ENCODE results near the gene UGT1A6.

UGT1A6 gene

GRCh38 chr2:233766416-233766815 is 73.7 kb downstream of the UGT1A6 start:
- H3K27me3 ChIP-seq (ENCODE audit: insufficient read depth, low read length, poor library complexity) = no peaks in the 10 kb centered on the region
- H3K36me3 ChIP-seq (ENCODE audit: control insufficient read depth, insufficient read depth, low read length) = no peaks in the 10 kb centered on the region
- no peak overlapping the region for H2AK5ac ChIP-seq (ENCODE audit: low read length)
- H2BK120ac ChIP-seq (ENCODE audit: low read depth, low read length) = no peak overlapping the region
- H3K4ac ChIP-seq (ENCODE audit: low read depth, low read length) = no peak overlapping the region
- H3K18ac ChIP-seq (ENCODE audit: low read length) = no peak overlapping the region
- H3K9ac ChIP-seq (ENCODE audit: low read length) = no peak overlapping the region
- no peak overlapping the region for H2BK5ac ChIP-seq (ENCODE audit: low read length)
- H3K27ac ChIP-seq (ENCODE audit: low read depth, low read length) = no peak overlapping the region
- no peak for DNase-seq
- no peak overlapping the region for H2BK15ac ChIP-seq (replicated peaks; ENCODE audit: low read depth)
- H3K4me3 ChIP-seq (ENCODE audit: low read length) = no peak overlapping the region
- H4K5ac ChIP-seq (ENCODE audit: low read length) = no peak overlapping the region
- H3K79me2 ChIP-seq (ENCODE audit: control insufficient read depth, insufficient read depth, low read length) = no peaks in the 10 kb centered on the region
- H3K4me2 ChIP-seq (ENCODE audit: low read length) = no peak overlapping the region
- H3K23ac ChIP-seq (ENCODE audit: low read length) = no peak overlapping the region
- WGBS (ENCODE audit: extremely low coverage, insufficient coverage, low lambda C conversion rate) = no CpG with 5 or more reads among the region's 4 CpGs
- no peaks in the 10 kb centered on the region for H3K4me1 ChIP-seq (ENCODE audit: control insufficient read depth, low read depth, low read length)
- no peaks in the 10 kb centered on the region for H3K79me1 ChIP-seq (ENCODE audit: low read length)
- no peak overlapping the region for H3K56ac ChIP-seq (ENCODE audit: low read length)
- H4K8ac ChIP-seq (ENCODE audit: low read depth, low read length) = no peak overlapping the region

GRCh38 chr2:233768076-233768475 is 75.4 kb downstream of the UGT1A6 start:
- no peak overlapping the region for H2BK5ac ChIP-seq (ENCODE audit: low read length)
- H4K5ac ChIP-seq (ENCODE audit: low read length) = no peak overlapping the region
- H3K4me1 ChIP-seq (ENCODE audit: control insufficient read depth, low read depth, low read length) = no peaks in the 10 kb centered on the region
- no peaks in the 10 kb centered on the region for H3K36me3 ChIP-seq (ENCODE audit: control insufficient read depth, insufficient read depth, low read length)
- peak; percentile 2 for DNase-seq
- no peak overlapping the region for H3K4ac ChIP-seq (ENCODE audit: low read depth, low read length)
- no peaks in the 10 kb centered on the region for H3K79me2 ChIP-seq (ENCODE audit: control insufficient read depth, insufficient read depth, low read length)
- no peak overlapping the region for H3K4me3 ChIP-seq (ENCODE audit: low read length)
- no peak overlapping the region for H2BK15ac ChIP-seq (replicated peaks; ENCODE audit: low read depth)
- no peak overlapping the region for H3K4me2 ChIP-seq (ENCODE audit: low read length)
- no peaks in the 10 kb centered on the region for H3K79me1 ChIP-seq (ENCODE audit: low read length)
- no peak overlapping the region for H2AK5ac ChIP-seq (ENCODE audit: low read length)
- H3K56ac ChIP-seq (ENCODE audit: low read length) = no peak overlapping the region
- H3K27me3 ChIP-seq (ENCODE audit: insufficient read depth, low read length, poor library complexity) = no peaks in the 10 kb centered on the region
- no peak overlapping the region for H3K23ac ChIP-seq (ENCODE audit: low read length)
- no peak overlapping the region for H3K27ac ChIP-seq (ENCODE audit: low read depth, low read length)
- no peak overlapping the region for H3K9ac ChIP-seq (ENCODE audit: low read length)
- H4K8ac ChIP-seq (ENCODE audit: low read depth, low read length) = no peak overlapping the region
- H3K18ac ChIP-seq (ENCODE audit: low read length) = no peak overlapping the region
- no peak overlapping the region for H2BK120ac ChIP-seq (ENCODE audit: low read depth, low read length)
- WGBS (ENCODE audit: extremely low coverage, insufficient coverage, low lambda C conversion rate) = no CpG with 5 or more reads among the region's 4 CpGs

- no peak overlapping the region for H3K9ac ChIP-seq (ENCODE audit: low read length)
- whole genome bisulfite sequencing (ENCODE audit: extremely low coverage, insufficient coverage, low lambda C conversion rate) = no CpG with 5 or more reads among the region's 9 CpGs
- H3K27ac ChIP-seq (ENCODE audit: low read depth, low read length) = no peak overlapping the region
- no peak overlapping the region for H2AK5ac ChIP-seq (ENCODE audit: low read length)
- H3K4me2 ChIP-seq (ENCODE audit: low read length) = no peak overlapping the region
- no peak overlapping the region for H3K4me3 ChIP-seq (ENCODE audit: low read length)
- no peak overlapping the region for H3K18ac ChIP-seq (ENCODE audit: low read length)
- no peak overlapping the region for H3K4ac ChIP-seq (ENCODE audit: low read depth, low read length)
- no peak overlapping the region for H2BK120ac ChIP-seq (ENCODE audit: low read depth, low read length)
- no peak overlapping the region for H4K5ac ChIP-seq (ENCODE audit: low read length)
- no peak overlapping the region for H2BK5ac ChIP-seq (ENCODE audit: low read length)
- no peak overlapping the region for H2BK15ac ChIP-seq (replicated peaks; ENCODE audit: low read depth)
- no peaks in the 10 kb centered on the region for H3K79me1 ChIP-seq (ENCODE audit: low read length)
- H3K79me2 ChIP-seq (ENCODE audit: control insufficient read depth, insufficient read depth, low read length) = no peaks in the 10 kb centered on the region
- H3K36me3 ChIP-seq (ENCODE audit: control insufficient read depth, insufficient read depth, low read length) = no peaks in the 10 kb centered on the region
- H4K8ac ChIP-seq (ENCODE audit: low read depth, low read length) = no peak overlapping the region
- no peaks in the 10 kb centered on the region for H3K4me1 ChIP-seq (ENCODE audit: control insufficient read depth, low read depth, low read length)
- no peaks in the 10 kb centered on the region for H3K27me3 ChIP-seq (ENCODE audit: insufficient read depth, low read length, poor library complexity)
- no peak for DNase-seq
- no peak overlapping the region for H3K56ac ChIP-seq (ENCODE audit: low read length)
- H3K23ac ChIP-seq (ENCODE audit: low read length) = no peak overlapping the region
Measured at GRCh38 chr2:233769260-233769659, 76.6 kb downstream of the UGT1A6 start.

- WGBS (ENCODE audit: extremely low coverage, insufficient coverage, low lambda C conversion rate) = no CpG with 5 or more reads among the region's 16 CpGs
- H2BK15ac ChIP-seq (replicated peaks; ENCODE audit: low read depth) = no peak overlapping the region
- H3K27ac ChIP-seq (ENCODE audit: low read depth, low read length) = no peak overlapping the region
- H2AK5ac ChIP-seq (ENCODE audit: low read length) = no peak overlapping the region
- H3K4me2 ChIP-seq (ENCODE audit: low read length) = no peak overlapping the region
- no peak overlapping the region for H2BK120ac ChIP-seq (ENCODE audit: low read depth, low read length)
- no peaks in the 10 kb centered on the region for H3K79me1 ChIP-seq (ENCODE audit: low read length)
- DNase-seq = no peak
- no peaks in the 10 kb centered on the region for H3K4me1 ChIP-seq (ENCODE audit: control insufficient read depth, low read depth, low read length)
- H3K4me3 ChIP-seq (ENCODE audit: low read length) = no peak overlapping the region
- no peak overlapping the region for H3K9ac ChIP-seq (ENCODE audit: low read length)
- H3K56ac ChIP-seq (ENCODE audit: low read length) = no peak overlapping the region
- H3K27me3 ChIP-seq (ENCODE audit: insufficient read depth, low read length, poor library complexity) = no peaks in the 10 kb centered on the region
- H2BK5ac ChIP-seq (ENCODE audit: low read length) = no peak overlapping the region
- no peaks in the 10 kb centered on the region for H3K79me2 ChIP-seq (ENCODE audit: control insufficient read depth, insufficient read depth, low read length)
- H3K23ac ChIP-seq (ENCODE audit: low read length) = no peak overlapping the region
- no peak overlapping the region for H3K4ac ChIP-seq (ENCODE audit: low read depth, low read length)
- H3K36me3 ChIP-seq (ENCODE audit: control insufficient read depth, insufficient read depth, low read length) = no peaks in the 10 kb centered on the region
- no peak overlapping the region for H4K5ac ChIP-seq (ENCODE audit: low read length)
- no peak overlapping the region for H4K8ac ChIP-seq (ENCODE audit: low read depth, low read length)
- H3K18ac ChIP-seq (ENCODE audit: low read length) = no peak overlapping the region
Measured at GRCh38 chr2:233772153-233772552, 79.5 kb downstream of the UGT1A6 start.

GRCh38 chr2:233772583-233772982 is 79.9 kb downstream of the UGT1A6 start:
- Histone ChIP-seq H3K4ac (ENCODE audit: low read depth, low read length) (no peak overlapping the region), H3K79me2 (ENCODE audit: control insufficient read depth, insufficient read depth, low read length) (no peaks in the 10 kb centered on the region), H3K9ac (ENCODE audit: low read length) (no peak overlapping the region), H3K4me2 (ENCODE audit: low read length) (no peak overlapping the region), H3K36me3 (ENCODE audit: control insufficient read depth, insufficient read depth, low read length) (no peaks in the 10 kb centered on the region), H3K79me1 (ENCODE audit: low read length) (no peaks in the 10 kb centered on the region), H2AK5ac (ENCODE audit: low read length) (no peak overlapping the region), H3K27me3 (ENCODE audit: insufficient read depth, low read length, poor library complexity) (no peaks in the 10 kb centered on the region), H3K4me3 (ENCODE audit: low read length) (no peak overlapping the region), H4K8ac (ENCODE audit: low read depth, low read length) (no peak overlapping the region), H2BK120ac (ENCODE audit: low read depth, low read length) (no peak overlapping the region), H2BK15ac (replicated peaks; ENCODE audit: low read depth) (no peak overlapping the region), H3K18ac (ENCODE audit: low read length) (no peak overlapping the region), H3K4me1 (ENCODE audit: control insufficient read depth, low read depth, low read length) (no peaks in the 10 kb centered on the region), H4K5ac (ENCODE audit: low read length) (no peak overlapping the region), H3K56ac (ENCODE audit: low read length) (no peak overlapping the region), H3K27ac (ENCODE audit: low read depth, low read length) (no peak overlapping the region), H2BK5ac (ENCODE audit: low read length) (no peak overlapping the region), H3K23ac (ENCODE audit: low read length) (no peak overlapping the region)
- no peak for DNase-seq
- no CpG with 5 or more reads among the region's 5 CpGs for WGBS (ENCODE audit: extremely low coverage, insufficient coverage, low lambda C conversion rate)

GRCh38 chr2:233773854-233774253 is 81.2 kb downstream of the UGT1A6 start:
- Histone ChIP-seq H2BK120ac (ENCODE audit: low read depth, low read length) (no peak overlapping the region), H4K8ac (ENCODE audit: low read depth, low read length) (no peak overlapping the region), H3K4me1 (ENCODE audit: control insufficient read depth, low read depth, low read length) (no peaks in the 10 kb centered on the region)

More at GRCh38 chr2:233773854-233774253, 81.2 kb downstream of the UGT1A6 start:
- Histone ChIP-seq H3K18ac (ENCODE audit: low read length) (no peak overlapping the region), H3K23ac (ENCODE audit: low read length) (no peak overlapping the region), H3K9ac (ENCODE audit: low read length) (no peak overlapping the region), H2AK5ac (ENCODE audit: low read length) (no peak overlapping the region), H3K4me2 (ENCODE audit: low read length) (no peak overlapping the region), H2BK5ac (ENCODE audit: low read length) (no peak overlapping the region), H3K27ac (ENCODE audit: low read depth, low read length) (no peak overlapping the region), H3K36me3 (ENCODE audit: control insufficient read depth, insufficient read depth, low read length) (no peaks in the 10 kb centered on the region), H3K4me3 (ENCODE audit: low read length) (no peak overlapping the region), H3K27me3 (ENCODE audit: insufficient read depth, low read length, poor library complexity) (no peaks in the 10 kb centered on the region), H3K79me2 (ENCODE audit: control insufficient read depth, insufficient read depth, low read length) (no peaks in the 10 kb centered on the region), H4K5ac (ENCODE audit: low read length) (no peak overlapping the region), H3K4ac (ENCODE audit: low read depth, low read length) (no peak overlapping the region), H3K79me1 (ENCODE audit: low read length) (no peaks in the 10 kb centered on the region), H2BK15ac (replicated peaks; ENCODE audit: low read depth) (no peak overlapping the region), H3K56ac (ENCODE audit: low read length) (no peak overlapping the region)
- DNase-seq = no peak
- no CpG with 5 or more reads among the region's 5 CpGs for WGBS (ENCODE audit: extremely low coverage, insufficient coverage, low lambda C conversion rate)

All from mesendoderm (in vitro differentiated cells).